GM18868 (cell line): ENCODE measurements around the gene MON2.
"Not testable (repeated sequence)": the region's sequence is repeated elsewhere in the genome, so short reads cannot be mapped to it uniquely, and the experiment has no call there.

Source experiments
- ATAC-seq: cut with Tn5 transposase; IDR thresholded peaks from one replicate; pipeline ENCODE4 v1.9.1; 2021; ENCODE audit warnings: mild to moderate bottlenecking, moderate library complexity; ENCODE audit not compliant: unreplicated experiment

Gene MON2, protein sequence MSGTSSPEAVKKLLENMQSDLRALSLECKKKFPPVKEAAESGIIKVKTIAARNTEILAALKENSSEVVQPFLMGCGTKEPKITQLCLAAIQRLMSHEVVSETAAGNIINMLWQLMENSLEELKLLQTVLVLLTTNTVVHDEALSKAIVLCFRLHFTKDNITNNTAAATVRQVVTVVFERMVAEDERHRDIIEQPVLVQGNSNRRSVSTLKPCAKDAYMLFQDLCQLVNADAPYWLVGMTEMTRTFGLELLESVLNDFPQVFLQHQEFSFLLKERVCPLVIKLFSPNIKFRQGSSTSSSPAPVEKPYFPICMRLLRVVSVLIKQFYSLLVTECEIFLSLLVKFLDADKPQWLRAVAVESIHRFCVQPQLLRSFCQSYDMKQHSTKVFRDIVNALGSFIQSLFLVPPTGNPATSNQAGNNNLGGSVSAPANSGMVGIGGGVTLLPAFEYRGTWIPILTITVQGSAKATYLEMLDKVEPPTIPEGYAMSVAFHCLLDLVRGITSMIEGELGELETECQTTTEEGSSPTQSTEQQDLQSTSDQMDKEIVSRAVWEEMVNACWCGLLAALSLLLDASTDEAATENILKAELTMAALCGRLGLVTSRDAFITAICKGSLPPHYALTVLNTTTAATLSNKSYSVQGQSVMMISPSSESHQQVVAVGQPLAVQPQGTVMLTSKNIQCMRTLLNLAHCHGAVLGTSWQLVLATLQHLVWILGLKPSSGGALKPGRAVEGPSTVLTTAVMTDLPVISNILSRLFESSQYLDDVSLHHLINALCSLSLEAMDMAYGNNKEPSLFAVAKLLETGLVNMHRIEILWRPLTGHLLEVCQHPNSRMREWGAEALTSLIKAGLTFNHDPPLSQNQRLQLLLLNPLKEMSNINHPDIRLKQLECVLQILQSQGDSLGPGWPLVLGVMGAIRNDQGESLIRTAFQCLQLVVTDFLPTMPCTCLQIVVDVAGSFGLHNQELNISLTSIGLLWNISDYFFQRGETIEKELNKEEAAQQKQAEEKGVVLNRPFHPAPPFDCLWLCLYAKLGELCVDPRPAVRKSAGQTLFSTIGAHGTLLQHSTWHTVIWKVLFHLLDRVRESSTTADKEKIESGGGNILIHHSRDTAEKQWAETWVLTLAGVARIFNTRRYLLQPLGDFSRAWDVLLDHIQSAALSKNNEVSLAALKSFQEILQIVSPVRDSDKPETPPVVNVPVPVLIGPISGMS (N-terminal part only)

GRCh38 chr12:62466594-62467491 is at the start of gene MON2:
Gene MON2, plus strand, starts transcription at chr12:62466826. Its CDS starts 382 bp downstream, at chr12:62467208.
- peak; percentile 99 for ATAC-seq

GRCh38 chr12:62426089-62426488 is 40.5 kb upstream of the MON2 start:
- ATAC-seq: no peak

- no peak for ATAC-seq
Measured at GRCh38 chr12:62429457-62429856, 37.2 kb upstream of the MON2 start.

GRCh38 chr12:62434494-62435302 is 31.9 kb upstream of the MON2 start:
- no peak for ATAC-seq

DNA sequence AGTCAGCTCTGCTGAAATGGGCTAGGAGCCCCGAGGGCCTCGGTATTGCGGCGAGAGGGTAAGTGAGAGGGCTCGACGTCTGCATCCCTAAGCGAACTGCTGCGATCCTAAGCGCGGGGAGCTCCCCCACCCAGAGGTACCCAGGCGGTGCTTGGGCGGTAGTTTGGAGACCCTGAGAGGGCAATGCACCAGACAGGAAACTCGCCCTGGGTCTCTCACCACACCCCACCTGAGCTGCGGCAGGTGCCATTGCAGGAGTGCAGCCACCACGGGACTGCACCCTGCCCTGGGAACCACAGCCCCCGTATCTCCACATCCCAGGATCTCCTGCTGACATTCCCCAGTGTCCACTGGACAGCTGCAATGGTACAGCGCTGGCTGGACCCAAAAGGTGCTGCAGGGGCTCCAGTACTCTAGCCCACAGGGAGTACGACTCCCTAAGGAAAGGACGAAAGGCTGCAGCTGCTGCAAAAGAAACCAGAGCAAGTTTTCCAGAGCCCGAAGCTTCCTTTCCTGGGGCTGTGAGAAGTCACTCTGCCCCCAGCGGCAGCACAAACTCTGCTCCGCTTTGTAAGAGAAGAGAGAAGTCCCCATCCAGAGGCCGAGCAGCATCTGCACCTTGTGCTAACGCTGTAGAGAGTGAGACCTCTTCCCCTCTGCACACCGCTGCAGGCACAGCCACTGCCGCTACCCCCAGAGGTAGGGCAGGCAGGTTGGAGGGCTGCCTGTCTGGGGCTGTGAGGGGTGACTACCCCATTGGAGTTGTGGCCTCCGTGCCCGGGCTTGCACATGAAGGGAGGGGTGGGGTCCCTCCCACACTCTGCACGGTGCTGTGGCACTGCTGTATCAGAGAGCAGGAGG is 31.1 kb upstream of the MON2 start:
- peak; percentile 85 for ATAC-seq

- peak; percentile 20 for ATAC-seq
Measured at GRCh38 chr12:62436164-62436503, 30.5 kb upstream of the MON2 start.

GRCh38 chr12:62438098-62438692 is 28.4 kb upstream of the MON2 start:
- no peak for ATAC-seq

- ATAC-seq: no peak
Measured at GRCh38 chr12:62446754-62447452, 19.7 kb upstream of the MON2 start.

DNA sequence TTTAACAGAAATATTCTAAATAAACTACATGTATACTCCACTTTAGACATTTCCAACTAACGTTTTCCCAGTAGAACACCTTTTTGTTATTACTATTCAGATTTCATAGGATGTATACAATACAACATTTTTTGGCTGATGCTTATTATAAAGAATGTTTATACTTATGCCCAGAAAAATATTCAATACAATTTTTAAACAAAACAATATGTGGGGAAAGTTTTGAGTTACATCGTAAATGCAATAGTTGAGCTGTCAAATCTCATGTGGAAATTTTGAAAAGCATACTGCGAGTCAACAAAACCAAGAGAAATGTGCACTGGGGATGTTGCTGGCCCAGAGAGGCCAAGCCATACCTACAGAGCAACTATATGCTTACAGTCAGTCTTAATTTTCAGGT is 18.2 kb upstream of the MON2 start:
- no peak for ATAC-seq

DNA sequence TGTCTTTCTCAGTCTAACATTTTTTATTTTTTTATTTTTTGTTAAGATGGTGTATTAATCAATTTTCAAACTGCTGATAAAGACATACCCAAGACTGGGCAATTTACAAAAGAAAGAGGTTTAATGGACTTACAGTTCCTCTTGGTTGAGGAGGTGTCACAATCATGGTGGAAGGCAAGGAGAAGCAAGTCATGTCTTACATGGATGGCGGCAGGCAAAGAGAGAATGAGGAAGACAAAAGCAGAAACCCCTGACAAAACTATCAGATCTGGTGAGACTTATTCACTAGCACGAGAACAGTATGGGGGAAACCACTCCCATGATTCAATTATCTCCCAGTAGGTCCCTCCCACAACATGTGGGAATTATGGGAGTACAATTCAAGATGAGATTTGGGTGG is 11.2 kb upstream of the MON2 start:
- not testable (repeated sequence) for ATAC-seq

- no peak for ATAC-seq
Measured at GRCh38 chr12:62458626-62459025, 8.0 kb upstream of the MON2 start.

DNA sequence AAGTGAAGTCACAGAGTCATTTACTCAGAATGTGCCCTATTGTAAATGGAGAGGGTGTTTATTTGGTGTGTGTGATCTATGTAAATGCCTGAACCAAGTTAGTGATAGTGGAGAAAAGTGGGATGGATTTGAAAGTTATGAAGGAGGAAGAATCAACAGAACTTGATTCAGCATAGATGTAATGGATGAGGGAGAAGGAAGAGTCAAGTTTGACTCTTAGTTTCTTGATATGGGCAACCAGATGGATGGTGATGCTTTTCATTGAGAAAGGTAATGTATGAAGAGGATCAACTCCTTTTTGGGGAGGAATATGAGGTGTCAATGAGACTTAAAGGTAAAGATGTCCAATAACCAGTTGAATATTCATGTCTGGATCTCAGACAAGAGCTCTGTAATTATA is 6.7 kb upstream of the MON2 start:
- ATAC-seq: no peak

DNA sequence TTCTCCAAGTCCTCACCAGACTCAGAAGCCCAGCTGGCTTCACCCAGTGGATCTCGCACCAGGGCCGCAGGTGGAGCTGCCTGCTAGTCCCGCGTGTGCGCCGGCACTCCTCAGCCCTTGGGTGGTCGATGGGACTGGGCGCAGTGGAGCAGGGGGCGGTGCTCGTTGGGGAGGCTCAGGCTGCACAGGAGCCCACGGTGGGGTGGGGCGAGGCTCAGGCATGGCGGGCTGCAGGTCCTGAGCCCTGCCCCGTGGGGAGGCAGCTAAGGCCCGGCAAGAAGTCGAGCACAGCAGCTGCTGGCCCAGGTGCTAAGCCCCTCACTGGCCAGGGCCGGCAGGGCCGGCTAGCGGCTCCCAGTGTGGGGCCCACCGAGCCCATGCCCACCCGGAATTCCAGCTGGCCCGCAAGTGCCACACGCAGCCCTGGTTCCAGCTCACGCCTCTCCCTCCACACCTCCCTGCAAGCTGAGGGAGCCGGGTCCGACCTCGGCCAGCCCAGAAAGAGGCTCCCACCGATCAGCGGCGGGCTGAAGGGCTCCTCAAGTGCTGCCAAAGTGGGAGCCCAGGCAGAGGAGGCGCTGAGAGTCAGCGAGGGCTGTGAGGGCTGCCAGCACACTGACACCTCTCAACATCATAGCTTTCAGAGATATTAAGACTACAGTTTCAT is 5.3 kb upstream of the MON2 start:
- ATAC-seq: not testable (repeated sequence)

DNA sequence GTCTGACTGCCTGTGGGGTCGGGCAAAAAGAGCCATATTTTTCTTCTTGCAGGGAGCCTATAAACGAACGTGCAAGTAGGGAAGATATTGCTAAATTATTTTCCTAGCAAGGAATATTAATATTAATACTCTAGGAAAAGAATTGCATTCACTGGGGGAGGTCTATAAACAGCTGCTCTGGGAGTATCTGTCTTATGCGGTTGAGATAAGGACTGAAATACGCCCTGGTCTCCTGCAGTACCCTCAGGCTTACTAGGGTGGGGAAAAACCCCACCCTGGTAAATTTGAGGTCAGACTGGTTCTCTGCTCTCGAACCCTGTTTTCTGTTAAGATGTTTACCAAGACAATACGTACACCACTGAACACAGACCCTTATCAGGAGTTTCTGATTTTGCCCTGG is 3.4 kb upstream of the MON2 start:
- ATAC-seq: not testable (repeated sequence)

DNA sequence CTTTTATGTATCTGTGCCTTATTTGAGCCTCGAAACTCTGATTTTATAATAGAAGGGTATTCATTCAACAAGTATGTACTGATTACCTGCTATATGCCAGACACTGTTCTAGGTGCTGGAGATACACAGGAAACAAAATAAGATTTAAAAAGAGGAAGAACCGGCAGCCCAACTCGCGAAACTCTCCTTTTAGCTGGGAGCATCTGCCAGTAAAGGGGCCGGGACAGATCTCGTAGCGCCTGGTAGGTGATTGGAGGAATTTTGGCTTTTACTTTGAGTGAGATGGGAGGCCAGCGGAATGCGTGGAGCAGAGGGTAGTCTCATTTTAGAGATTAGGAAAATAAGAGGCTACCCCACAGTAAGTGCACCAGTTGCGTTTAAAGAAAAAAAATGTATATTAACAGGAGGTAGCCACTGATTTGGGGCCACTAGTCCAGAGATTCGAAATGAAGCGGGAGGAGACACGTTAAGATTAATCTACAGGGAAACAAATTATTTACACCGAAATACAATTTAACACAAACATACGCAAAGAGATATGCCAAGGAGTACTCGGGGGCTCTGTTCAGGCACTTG is 520 bp upstream of the MON2 start:
- peak; percentile 38 for ATAC-seq

- ATAC-seq: no peak
Measured at GRCh38 chr12:62468397-62468796, 1.8 kb downstream of the MON2 start.

DNA sequence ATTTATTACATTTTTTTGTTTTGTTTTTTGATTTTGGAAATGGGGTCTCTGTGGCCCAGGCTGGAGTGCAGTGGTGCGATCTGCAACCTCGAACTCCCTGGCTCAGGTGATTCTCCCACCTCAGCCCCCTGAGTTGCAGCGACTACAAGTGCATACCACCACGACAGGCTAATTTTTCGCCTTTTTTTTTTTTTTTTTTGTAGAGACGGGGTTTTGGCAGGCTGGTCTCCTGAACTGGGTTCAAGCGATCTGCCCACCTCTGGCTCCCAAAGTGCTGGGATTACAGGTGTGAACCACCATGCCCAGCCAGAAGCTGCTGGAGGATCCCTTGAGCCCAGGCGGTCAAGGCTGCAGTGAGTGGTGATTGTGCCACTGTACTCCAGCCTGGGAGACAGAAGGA is 2.3 kb downstream of the MON2 start:
- ATAC-seq: no peak
